Non-pigmented ciliary epithelial cell (primary cell): ENCODE data around the gene HEY2.
"Not testable (repeated sequence)": the region's sequence is repeated elsewhere in the genome, so short reads cannot be mapped to it uniquely, and the experiment has no call there.

Experiments used
- DNase-seq: peaks from one replicate; pipeline ENCODE4 v3.0.0-alpha.2; 2010; ENCODE audit warnings: low read depth

The HEY2 gene

DNA sequence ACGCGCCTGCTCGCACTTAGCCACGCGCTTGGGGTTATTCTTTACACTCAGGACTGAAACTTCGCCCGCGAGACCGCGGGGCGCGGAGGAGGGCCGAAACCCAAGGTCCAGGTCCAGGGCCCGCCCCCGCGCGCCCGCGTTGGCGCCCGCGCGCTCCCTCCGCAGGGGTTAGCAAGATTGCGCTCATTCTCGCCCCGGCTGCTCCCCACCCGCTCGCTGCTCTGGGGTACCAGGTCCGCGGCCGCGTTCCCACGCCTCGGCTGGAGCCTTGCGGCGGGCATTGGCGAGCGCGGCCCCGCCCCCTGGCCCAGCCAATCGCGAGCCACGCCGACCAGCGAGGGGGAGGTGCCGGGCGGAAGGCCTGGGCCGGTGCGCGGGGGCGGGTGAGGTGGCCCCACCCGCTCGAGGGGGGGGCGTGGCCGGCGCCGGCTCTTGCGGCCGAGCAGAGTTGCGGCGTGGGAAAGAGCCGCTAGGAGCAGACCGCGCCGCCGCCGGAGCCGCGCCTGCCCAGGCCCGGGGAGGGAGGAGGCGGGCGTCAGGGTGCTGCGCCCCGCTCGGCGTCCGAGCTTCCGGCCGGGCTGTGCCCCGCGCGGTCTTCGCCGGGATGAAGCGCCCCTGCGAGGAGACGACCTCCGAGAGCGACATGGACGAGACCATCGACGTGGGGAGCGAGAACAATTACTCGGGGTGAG is at the start of gene HEY2:
HEY2 (plus strand) TSS at position 460 of the 692 bp plus-strand sequence; CDS start at position 605, 145 bp downstream.
- peak; percentile 35 for DNase-seq

DNA sequence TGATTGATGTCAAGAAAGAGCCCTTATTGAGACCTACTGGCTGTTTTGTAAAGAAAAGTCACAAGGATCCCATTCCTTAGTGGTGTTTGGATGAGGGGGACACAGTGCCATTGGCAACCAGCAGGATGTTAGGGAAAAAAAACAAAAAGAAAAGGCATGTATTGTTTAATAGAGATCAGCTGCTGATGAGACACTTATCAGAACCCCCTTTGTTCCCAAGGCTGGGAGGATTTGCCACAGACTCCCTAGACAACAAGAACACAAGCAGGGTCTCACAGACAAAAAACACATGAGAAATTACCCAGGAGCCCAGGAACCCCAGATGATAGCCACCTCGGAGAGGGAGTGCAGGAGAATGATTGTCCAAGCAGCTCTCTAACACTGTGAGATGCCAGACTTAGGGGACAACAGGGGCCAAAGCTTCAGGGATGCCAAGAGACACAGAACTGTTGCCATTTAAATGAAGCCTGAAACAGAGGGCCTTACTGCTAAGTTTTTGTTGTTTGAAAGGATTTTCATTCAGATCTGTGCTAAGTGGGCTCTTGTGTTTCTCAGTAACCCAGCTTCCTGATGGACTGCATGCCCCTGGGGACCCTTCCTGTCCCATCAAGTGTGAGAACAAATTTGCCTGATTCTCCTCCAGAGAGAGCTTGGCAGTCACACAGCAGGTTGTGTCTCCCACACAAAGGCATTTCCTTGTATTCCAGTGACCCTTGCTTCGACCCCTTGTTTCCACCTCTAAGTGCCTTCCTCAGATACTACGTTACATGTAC is 48.7 kb upstream of the HEY2 start:
- DNase-seq, result no peak

DNA sequence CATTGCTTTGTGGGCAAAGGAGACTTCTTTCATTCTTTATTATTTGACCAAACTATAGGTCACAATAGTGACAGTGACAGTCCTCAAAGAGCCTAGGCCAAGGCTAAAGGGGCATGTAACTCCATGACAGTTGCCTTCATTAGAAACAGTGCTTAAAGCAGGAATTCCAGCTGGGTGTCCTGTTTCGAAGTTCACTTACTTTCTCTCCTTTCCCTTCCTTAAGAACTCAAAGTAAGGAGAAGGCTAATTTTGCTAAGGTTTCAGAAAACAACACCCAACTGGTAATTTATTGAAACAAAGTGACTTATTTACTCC is 48.1 kb upstream of the HEY2 start:
- no peak for DNase-seq

DNA sequence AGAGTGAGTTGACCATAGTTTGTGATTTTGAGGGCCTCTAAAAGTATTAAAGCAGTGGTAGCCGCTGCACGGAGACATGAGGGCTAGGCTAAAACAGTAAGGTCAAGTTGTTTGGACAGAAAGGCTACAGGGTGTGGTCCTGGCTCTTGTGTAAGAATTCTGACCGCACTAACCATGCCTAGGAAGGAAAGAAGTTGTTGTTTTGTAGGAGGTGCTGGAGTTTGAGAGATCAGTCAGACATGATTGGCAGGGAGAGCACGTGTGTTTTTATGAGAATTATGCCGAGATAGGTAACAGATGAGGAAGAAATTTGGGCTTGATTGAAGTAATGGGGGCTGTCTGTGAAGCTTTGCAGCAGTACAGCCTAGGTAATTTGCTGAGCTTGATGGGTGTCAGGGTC is 45.5 kb upstream of the HEY2 start:
- DNase-seq, result not testable (repeated sequence)

DNA sequence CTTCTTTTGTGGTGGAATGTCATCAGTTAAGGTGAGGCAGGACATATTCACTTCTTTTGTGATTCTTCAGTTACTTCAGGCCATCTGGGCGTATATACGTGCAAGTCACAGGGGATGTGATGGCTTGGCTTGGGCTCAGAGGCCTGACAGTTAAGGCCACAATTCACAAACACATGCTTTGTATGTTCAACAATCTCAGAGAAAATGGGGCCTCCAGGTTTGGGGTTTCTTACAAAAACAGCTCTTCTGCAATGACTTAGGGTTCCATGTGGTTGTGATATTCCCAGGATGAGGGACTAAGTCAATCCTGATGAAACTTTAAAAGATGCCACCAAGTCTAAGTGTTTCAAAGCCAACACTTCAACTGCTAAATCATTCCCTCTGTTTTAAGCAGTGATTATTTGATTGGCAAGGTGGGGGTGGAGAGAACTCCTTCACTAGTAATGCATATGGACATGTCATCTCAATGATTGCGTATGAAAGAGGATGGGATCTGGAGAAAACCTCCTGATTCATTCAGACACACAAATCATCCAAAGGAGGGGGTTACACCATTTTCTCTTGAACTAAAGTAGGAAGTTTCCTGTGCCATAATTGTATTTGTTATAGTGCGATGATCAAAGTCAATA is 41.7 kb upstream of the HEY2 start:
- no peak for DNase-seq

DNA sequence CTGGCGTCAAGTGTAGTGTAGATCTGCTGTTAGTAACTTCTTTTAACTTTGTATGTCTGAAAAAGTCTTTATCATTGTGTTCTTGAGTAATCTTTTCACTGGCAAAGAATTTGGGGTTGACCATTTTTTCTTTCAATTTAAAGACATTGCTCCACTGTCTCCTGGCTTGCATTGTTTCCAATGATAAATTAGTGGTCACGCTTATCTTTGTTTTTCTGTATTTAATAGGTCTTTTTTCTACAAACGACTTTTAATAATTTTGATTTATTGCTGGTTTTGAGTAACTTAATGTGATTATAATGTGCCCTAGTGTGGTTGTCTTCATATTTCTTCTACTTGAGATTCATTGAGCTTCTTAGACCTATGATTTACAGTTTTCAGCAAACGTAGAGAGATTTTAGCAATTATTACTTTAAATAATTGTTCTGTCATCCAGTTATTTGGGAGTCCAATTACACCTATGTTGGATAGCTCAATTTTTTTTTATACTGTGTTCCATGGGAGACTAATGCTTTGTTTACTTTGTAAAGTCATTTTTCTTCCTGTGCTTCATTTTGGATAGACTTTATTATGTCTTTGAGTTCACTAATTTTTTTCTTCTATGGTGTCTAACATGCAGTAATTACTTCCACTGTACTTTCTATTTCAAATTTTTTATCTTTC is 38.3 kb upstream of the HEY2 start:
- DNase-seq, result no peak

DNA sequence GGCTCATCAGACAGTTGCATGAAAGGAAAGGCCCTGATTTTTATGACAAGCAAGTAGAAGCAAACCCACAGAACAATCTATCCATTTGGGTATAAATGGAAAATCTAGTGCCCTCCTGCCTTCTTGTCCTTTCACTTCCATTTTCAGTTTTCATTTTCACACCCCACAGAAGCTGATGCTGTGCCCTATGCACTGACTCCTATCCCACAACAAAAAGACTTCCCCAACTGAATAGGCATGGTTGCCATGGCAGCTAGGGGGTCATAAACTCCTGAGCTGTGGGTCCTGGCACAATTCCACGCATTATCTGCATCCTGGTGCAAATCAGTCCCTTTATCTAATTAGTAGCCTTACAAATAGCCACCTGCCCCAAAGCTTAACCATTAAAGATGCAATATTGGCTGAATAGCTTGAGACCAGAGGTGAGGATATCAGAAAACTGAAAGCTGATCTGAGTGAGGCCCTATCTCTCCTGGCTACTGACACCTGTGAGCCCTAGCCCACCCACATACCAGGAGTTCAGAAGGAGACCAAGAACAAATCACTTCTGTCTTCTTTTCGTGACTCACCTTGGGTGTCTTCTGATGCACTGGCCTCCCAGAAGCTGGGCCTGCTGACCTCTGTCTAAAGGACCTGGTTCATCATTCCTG is 34.9 kb upstream of the HEY2 start:
- DNase-seq, result no peak

DNA sequence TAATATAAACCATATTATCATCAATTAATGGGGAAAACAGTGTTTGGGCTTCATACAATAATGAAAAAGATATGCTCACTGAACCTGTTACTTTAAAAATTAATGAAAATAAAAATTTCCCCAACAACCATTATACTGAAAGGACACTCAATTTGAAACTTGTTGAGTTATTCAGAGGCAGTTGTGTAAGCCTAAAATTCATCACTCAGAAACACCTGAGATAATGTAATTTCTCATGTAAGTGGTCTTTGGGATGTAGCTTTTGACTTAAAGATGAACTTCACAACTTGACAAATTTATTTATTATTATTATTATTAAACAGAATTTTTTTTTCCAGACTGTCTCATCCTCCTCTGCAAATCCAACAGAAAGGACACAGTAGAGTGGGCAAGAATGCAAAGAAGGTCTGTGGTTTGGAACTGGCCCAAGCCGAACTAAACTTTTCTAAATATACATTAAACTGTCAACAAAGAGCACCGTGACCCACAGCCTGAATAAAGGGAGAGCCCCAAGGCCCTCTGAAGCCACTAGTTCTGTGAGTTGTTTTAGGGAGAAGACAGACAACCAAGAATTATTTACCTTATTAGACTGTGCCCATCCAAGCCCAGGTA is 32.2 kb upstream of the HEY2 start:
- DNase-seq, result no peak

DNA sequence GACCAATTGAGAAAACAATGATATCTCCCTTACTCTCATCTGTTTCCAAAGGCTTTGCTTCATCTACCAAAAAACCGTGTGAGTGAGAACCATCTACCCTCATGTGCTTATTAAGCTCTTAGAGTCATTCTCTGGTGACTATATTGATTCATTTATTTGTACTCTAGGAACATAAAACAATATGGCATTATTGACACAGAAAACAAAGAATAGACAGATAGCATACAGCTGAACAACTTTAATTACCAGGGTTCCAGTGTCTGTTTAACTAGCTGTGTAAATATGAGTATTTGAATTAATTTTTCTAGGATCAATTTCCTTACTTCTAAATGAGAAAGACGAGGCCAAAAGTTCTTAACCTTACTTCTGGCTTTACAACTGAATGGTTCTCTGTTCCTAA is 31.3 kb upstream of the HEY2 start:
- DNase-seq, result no peak

DNA sequence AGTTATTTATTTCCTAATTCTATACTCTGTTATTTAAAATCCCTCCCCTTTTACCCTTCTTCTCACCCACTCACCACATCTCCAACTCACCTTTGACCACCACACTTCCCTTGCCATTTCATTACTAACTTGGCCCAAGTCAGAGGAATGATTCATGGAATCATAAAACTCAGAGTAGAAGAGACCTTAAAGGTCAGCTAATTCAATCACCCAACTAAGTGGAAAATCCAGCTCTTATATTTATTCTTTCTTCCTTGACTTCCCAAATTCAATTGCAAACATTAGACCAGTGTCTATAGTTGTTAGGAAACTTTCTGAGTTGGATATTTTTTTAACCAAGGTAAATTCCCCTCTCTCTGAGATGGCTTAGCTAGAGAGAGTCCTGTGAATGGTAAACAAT is 26.5 kb upstream of the HEY2 start:
- DNase-seq, result no peak

DNA sequence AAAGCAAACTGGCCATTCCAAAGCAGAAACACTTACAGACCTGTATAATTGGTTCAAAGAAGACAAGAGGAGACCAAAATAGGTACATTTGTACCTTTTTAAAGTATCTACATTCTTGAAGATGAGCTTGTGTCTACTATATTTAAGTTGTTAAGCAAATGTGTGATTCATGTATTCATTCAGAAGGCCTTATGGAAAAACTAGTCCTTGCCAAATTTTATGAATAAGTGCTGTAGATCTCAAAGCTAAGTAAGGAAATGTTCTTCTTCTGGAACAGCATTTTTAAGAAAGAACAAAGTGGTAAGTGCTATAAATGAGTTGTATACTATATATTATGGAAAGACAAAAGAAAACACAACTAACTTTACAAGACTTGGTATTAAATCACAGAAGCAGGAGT is 22.2 kb upstream of the HEY2 start:
- DNase-seq, result no peak

DNA sequence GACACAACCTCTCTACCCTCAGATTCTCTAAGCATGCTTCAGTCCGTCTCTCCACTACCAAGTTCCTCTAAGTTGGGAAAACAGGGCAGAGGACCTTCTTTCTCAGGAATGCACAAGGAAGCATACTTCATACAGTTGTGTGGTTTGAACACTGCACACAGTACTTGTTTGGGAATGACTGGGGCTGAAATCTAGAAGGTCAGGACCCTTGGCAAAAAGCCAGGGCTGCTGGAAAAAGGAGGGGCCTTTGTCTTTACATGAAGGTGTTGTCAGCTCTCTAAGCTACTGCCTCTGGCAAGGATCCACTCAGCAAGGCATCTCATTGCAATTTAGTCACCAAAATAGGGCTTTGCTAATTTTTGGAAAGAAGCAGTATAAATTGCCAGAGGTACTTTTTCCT is 20.7 kb upstream of the HEY2 start:
- no peak for DNase-seq

DNA sequence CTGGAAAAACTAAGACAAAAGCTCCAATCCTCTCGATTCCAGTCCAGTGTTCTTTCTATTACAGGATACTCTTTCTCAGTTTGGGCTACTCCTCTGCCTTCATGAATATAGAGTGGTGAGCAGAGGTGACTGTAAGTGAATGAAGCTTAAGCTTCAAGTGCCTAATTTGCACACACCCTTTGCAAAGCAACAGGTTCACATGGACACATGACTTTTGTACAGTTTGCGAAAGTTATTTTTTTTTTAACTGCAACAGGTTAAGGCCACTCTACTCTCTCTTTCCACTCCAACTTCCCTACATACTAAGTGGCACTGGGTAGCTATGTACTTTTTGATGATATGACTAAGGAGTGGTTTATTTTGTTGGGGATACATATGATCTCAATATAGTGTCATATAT is 19.4 kb upstream of the HEY2 start:
- DNase-seq, result no peak

DNA sequence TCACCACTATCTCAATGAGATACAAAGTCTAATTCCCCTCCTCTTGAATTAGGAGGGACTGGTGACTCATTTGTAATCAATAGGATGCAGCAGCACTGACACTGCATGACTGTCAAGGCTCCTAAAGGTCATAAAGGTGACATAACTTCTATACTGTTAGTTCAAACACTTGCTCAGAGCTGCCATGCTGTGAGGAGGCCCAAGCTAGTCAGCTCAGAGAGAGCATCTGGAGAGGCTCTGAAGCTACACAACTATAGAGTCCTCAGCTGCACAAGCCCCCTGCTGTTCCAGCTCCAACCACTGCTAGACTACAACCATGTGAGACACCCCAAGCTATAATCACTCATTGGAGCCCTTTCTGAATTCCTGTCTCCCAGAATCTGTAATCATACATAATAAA is 17.0 kb upstream of the HEY2 start:
- no peak for DNase-seq

DNA sequence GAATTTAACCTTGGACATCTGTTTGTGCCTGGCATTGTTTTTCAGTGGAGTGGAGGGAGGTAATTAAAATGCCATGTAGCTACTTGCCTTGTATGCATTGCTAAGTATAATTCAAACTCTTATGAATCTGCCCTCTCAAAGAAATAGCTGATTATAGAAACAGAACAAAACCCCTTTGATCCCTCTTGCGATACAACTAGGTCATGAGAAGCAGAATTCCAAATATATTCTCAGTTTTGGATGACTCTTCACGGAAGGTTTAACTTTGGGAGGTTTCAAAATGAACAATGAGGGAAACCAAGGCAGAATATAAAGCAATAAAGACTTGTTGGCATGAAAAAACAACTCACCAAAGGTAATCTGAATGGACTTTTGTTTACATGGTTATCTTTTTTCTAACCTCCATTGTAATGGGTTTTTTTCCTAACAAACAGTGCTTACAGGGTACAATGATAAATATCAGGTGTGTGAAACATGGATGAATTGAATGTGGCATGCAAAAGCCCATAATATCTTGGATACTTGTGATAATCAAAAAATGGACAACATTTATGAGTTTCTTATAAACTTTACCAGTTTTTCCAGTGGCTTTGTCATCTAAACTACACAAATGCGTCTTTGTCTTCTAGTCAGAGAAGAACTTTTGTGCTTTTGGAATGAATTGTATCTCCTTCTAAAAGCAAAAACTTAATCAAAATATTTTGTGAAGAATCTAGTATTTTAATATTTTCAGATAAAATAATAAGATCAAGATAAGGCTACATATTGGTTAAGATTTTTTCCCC is 15.7 kb upstream of the HEY2 start:
- DNase-seq, result no peak

DNA sequence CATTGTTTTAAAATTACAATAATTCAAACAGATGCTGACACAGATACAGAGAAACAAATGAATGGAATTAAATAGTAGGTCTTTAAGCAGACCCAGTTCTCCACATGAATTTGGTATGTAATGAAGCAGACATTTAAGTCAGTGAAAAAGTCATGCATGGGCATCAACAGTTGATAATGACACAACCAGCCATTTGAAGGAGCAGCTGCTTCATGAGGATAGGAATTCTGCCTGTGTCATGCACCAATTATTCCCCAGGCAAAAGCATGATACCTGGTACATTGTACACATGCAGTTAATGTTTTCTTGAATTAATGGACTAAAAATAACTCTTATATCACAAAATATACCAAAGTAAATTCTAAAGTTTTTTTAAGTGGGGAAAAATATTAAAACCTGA is 11.2 kb upstream of the HEY2 start:
- no peak for DNase-seq

DNA sequence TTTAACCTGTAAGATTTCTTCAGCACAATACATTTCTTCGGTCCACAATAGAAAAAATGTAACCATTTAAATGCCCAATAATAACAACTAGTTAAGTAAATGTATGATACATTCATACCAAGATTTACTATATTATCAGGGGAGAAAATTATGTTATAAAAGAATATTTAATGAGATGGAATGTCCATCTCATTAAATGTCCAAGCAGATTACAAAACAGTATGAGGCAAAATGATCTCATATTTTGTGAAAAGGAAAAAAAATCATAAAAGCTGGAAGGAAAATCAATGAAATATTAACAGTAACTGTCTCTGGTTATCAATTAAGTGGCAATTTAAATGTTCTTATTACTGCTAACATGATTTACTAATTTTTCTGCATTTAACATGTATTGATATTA is 10.1 kb upstream of the HEY2 start:
- no peak for DNase-seq

DNA sequence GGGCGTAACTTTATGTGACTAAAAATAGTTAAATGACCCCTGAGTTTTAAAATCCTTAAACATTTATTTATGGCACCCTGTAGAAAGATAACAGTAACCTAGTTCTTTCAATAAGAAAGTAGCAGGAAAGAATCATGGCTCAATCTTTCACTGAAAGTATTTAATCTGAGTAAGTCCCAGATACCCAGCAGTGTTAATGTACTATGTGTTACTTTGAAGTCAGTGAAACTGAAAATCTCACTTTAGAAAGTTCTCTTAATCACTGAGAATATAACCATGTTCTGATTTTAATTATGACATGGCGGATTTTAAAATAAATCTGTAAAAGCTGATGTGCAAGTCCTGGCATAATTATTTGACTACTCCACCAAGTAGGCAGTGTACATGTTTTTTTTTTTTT is 8.1 kb upstream of the HEY2 start:
- no peak for DNase-seq

DNA sequence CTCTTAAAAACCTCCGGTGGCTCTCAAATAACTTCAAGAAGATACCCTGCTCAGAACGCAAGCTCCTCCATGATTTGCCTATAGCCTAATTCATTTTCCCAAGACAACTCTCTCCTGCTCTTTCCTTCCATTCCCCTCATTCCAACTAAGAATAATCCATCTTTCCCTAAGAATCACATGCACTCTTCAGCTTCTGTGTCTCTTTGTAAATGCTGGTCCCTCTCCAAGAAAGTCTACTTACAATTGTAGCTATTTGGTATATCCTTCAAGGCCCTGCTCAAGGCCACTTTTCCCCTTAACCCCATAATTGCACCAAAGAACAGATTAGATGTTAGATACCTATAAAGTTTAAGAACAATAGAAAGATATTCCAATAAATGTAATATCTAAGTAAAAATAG is 7.4 kb upstream of the HEY2 start:
- no peak for DNase-seq

DNA sequence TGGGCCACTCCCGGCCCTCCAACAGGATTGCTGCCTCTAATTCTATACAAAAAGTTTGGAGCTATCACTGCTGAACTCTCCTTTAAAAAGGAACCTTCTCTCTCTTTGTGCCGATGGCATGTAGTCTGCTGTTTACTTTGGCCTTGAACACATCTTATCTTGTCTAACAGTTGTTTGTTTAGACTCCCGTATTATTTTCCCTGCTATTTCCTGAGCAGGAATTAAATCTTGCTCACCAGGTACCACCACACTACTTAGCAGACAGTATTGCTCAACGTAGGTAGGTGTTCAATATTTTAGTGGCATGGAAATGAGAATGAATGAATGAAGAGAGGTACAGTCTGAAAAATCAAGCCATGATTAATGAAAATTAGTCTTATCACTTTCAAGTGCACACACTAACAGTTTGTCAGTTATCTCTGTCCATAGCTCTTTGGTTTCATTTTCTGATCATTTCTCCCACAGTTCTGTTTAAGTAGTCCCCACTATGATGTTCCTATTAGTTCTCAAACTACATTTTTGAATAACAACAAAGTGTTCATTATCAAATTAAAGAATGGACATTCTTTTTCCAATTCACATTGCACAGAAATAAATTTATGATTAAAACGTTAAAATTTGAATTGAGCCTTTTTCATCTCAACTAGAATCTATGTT is 6.8 kb upstream of the HEY2 start:
- no peak for DNase-seq

DNA sequence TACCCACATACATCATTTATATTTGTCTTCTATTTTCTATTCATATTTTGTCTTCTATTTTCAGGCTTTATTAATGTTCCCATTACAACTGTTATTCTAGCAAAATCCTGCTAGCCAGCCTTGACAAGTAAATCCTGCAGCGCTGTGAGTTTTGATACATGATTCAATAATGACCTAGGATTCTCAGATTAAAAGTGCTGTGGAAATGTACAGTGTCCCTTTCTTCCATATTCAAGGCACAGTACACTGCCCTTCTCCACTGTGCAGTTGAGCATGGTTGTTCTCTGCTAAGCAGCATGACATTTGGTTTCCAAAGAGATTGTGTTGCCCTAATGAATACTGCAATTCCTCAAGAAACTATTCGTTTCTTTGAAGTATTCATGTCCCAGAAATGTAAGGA is 5.8 kb upstream of the HEY2 start:
- DNase-seq, result no peak
